ENCODE data around the gene ZNF860. TPM values are rescaled to one million over a fixed set of nuclear protein-coding genes. Genes with fewer than 3 reads are reported as not detected.

ZNF860 gene
- total RNA-seq, 1 donor from 2014 or later: 1.6 TPM

DNA sequence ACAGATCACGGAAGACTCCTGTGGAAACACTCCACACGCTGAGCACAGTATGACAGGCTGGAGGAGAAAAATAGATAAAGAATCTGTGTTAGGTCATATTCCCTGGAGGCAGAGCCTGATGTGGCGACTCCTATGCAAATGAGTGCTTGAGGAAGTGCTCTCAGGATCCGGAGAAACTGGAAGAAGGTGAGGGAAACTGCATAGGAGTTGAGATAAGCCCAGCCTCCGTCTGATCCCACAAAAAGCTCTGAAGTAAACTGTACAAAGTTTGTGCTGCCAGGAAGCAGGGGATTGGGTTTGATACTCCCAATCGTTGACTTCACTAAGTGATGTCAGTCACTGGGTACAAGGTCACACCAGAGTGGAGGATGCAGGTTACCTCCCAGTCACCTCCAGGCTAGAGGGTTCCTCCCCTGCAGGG, 33.9 kb upstream of the ZNF860 start:
- H3K27ac ChIP-seq: no peak overlapping the region
- ATAC-seq (peak; percentile 16), DNase-seq (no peak)
- intact Hi-C loops (cut with DNase I): no loop called here
- H3K36me3 ChIP-seq: no peaks in the 10 kb centered on the region
- H3K27me3 ChIP-seq: no peaks in the 10 kb centered on the region
- no peak overlapping the region for H3K4me3 ChIP-seq
- TF ChIP-seq, protein P1, sequence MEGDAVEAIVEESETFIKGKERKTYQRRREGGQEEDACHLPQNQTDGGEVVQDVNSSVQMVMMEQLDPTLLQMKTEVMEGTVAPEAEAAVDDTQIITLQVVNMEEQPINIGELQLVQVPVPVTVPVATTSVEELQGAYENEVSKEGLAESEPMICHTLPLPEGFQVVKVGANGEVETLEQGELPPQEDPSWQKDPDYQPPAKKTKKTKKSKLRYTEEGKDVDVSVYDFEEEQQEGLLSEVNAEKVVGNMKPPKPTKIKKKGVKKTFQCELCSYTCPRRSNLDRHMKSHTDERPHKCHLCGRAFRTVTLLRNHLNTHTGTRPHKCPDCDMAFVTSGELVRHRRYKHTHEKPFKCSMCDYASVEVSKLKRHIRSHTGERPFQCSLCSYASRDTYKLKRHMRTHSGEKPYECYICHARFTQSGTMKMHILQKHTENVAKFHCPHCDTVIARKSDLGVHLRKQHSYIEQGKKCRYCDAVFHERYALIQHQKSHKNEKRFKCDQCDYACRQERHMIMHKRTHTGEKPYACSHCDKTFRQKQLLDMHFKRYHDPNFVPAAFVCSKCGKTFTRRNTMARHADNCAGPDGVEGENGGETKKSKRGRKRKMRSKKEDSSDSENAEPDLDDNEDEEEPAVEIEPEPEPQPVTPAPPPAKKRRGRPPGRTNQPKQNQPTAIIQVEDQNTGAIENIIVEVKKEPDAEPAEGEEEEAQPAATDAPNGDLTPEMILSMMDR (IDR thresholded peaks at IDR 0.05): no peak
- H3K9me3 ChIP-seq: no peaks in the 10 kb centered on the region
- no peaks in the 10 kb centered on the region for H3K4me1 ChIP-seq

DNA sequence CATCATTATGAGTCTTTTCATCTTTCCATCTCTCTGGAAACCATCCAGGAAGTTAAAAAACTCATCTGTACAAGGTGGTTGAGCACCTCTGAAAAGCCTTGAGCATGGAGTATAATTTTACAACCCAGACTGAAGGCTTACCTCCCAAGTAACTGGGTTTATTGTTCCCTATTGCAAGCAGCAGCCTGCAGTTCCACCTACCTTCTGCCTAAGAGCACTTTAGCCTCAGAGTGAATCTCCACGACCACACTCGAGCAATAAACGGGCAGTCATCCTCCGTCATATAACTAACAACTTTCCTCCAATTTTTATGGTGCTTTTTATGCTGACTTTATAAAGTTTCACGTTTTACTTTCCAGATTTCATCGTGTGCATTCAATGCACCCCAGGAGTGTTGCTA, 33.3 kb upstream of the ZNF860 start:
- Histone ChIP-seq H3K4me3 (no peak overlapping the region), H3K4me1 (no peaks in the 10 kb centered on the region), H3K27ac (no peak overlapping the region), H3K27me3 (no peaks in the 10 kb centered on the region), H3K36me3 (no peaks in the 10 kb centered on the region), H3K9me3 (no peaks in the 10 kb centered on the region)
- intact Hi-C loops (cut with DNase I): no loop called here
- DNase-seq (no peak), ATAC-seq (no peak)
- TF ChIP-seq, protein P1 (IDR thresholded peaks at IDR 0.05): no peak

DNA sequence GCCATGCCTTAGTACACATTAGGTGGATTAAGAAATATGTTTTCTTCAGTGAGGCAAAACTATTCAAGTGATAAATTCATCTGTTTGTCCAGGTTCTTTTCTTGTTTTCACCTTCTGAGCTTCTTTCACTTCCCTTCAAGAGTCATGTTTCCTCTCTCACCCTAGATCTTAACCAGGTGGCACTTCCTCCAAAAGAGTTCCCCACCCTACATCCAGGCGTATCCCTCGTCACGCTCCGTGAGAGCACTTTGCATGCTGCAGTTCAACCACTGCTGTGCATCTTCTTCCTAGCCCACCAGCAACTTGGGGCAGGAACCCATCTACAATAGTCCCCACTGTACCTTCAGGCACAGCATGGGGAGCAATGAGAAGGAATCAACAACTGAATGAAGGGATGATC, 29.3 kb upstream of the ZNF860 start:
- H3K4me1 ChIP-seq: no peaks in the 10 kb centered on the region
- H3K36me3 ChIP-seq: no peaks in the 10 kb centered on the region
- H3K27ac ChIP-seq: no peak overlapping the region
- no peak overlapping the region for H3K4me3 ChIP-seq
- H3K27me3 ChIP-seq: no peaks in the 10 kb centered on the region
- TF ChIP-seq, protein P1 (IDR thresholded peaks at IDR 0.05): no peak
- no peak for DNase-seq
- no peak for ATAC-seq
- H3K9me3 ChIP-seq: no peaks in the 10 kb centered on the region
- intact Hi-C loops (cut with DNase I): no loop called here

DNA sequence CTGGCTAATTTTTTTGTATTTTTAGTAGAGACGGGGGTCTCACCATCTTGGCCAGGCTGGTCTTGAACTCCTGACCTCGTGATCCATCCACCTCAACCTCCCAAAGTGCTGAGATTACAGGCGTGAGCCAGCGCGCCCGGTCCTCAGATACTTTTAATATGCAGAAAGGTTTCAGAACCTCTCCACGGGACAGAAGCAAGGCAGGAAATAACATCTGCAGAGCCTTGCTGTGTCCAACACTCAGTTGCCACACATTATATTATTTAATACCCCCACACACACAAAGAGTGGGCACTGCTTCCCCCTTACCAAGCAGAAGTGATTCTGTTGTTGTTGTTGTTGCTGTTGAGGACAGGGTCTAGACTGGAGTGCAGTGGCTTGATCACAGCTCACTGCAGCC, 28.5 kb upstream of the ZNF860 start:
- H3K9me3 ChIP-seq: no peaks in the 10 kb centered on the region
- peaks cover 2% of the 10 kb centered on the region for H3K4me1 ChIP-seq
- TF ChIP-seq, protein P1 (IDR thresholded peaks at IDR 0.05): no peak
- DNase-seq: no peak
- no peak overlapping the region for H3K27ac ChIP-seq
- intact Hi-C loops (cut with DNase I): no loop called here
- no peaks in the 10 kb centered on the region for H3K36me3 ChIP-seq
- no peaks in the 10 kb centered on the region for H3K27me3 ChIP-seq
- no peak for ATAC-seq
- H3K4me3 ChIP-seq: no peak overlapping the region

DNA sequence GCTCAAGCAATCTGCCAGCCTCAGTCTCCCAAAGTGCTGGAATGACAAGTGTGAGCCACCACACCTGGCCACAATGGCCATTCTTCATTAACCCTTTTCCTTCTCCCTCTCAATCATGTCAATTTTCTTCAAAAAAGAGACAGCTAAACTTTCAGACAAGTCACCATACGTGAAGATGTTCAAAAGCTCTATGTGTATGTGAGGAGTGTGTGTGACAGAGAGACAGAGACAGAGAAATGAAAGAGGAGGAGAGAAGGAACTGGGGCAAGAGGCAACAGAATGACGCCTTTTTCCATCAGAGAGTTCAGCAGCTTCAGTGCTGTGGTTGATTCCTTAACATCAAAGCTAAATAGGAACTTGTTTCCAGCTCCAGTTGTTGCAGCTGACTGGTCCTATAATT, 27.9 kb upstream of the ZNF860 start:
- Histone ChIP-seq H3K36me3 (no peaks in the 10 kb centered on the region), H3K4me3 (no peak overlapping the region), H3K27ac (no peak overlapping the region), H3K9me3 (no peaks in the 10 kb centered on the region), H3K27me3 (no peaks in the 10 kb centered on the region), H3K4me1 (peaks cover 7% of the 10 kb centered on the region)
- no peak for DNase-seq
- intact Hi-C loops (cut with DNase I): no loop called here
- no peak for ATAC-seq
- TF ChIP-seq, protein P1 (IDR thresholded peaks at IDR 0.05): no peak

DNA sequence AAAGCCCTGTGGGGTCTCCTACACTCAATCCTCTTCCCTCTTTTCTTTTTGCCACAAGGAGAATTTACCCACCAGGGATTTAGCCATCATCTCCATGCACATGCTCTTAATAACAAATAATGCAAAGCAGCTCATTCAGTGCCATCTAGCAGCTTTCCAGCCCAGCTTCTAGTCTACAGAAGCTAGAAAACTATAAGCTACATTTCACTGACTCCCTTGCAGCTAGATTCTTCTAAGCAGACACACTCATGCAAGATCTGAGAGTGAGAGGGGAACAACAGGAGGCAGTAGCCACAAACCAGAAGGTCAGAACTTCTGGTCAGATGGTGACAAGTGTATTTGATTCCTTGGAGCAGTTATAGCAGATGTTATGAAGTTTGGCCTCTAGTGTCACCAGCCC, 26.0 kb upstream of the ZNF860 start:
- no peak for ATAC-seq
- H3K36me3 ChIP-seq: no peaks in the 10 kb centered on the region
- intact Hi-C loops (cut with DNase I): no loop called here
- H3K27ac ChIP-seq: no peak overlapping the region
- no peaks in the 10 kb centered on the region for H3K27me3 ChIP-seq
- no peak for DNase-seq
- TF ChIP-seq, protein P1 (IDR thresholded peaks at IDR 0.05): no peak
- no peaks in the 10 kb centered on the region for H3K9me3 ChIP-seq
- H3K4me3 ChIP-seq: no peak overlapping the region
- peaks cover 26% of the 10 kb centered on the region for H3K4me1 ChIP-seq
